GM23338 (cell line): ENCODE measurements around the gene STRIT1. TPM values are rescaled to one million over a fixed set of nuclear protein-coding genes. Genes with fewer than 3 reads are reported as not detected.

Source experiments
- ATAC-seq: fragments of 200-7000 bp; cut with Tn5 transposase; 3 replicates; pipeline ENCODE4 v1.9.1; 2020
- DNase-seq: peaks from one replicate; pipeline ENCODE4 v3.0.0-alpha.2; 2015; ENCODE audit warnings: low spot score
- H2AFZ ChIP-seq: fragments of 200-600 bp; sonication (generic); 2 replicates; pipeline ENCODE4 v1.8.0; 2016; ENCODE audit warnings: antibody characterized with exemption, mild to moderate bottlenecking, moderate library complexity
- H3F3A ChIP-seq: fragments of 200-600 bp; sonication (generic); replicated peaks from 2 replicates; pipeline ENCODE4 v1.8.0; 2017; ENCODE audit warnings: antibody characterized with exemption, mixed run types, low read depth
- H3K27ac ChIP-seq: fragments of 200-600 bp; sonication (generic); 2 replicates; pipeline ENCODE4 v1.6.1; 2016; ENCODE audit warnings: low read depth
- H3K27me3 ChIP-seq: fragments of 200-600 bp; sonication (generic); 2 replicates; pipeline ENCODE4 v1.8.0; 2016; ENCODE audit warnings: mild to moderate bottlenecking, mixed run types, moderate library complexity; ENCODE audit not compliant: insufficient read depth
- H3K36me3 ChIP-seq: fragments of 200-600 bp; sonication (generic); 2 replicates; pipeline ENCODE4 v1.8.0; 2016; ENCODE audit warnings: mild to moderate bottlenecking; ENCODE audit not compliant: insufficient read depth
- H3K4me1 ChIP-seq: fragments of 200-600 bp; sonication (generic); 2 replicates; pipeline ENCODE4 v1.8.0; 2016; ENCODE audit warnings: mild to moderate bottlenecking, moderate library complexity; ENCODE audit not compliant: insufficient read depth
- H3K4me2 ChIP-seq: fragments of 200-600 bp; sonication (generic); 2 replicates; pipeline ENCODE4 v1.7.1; 2017; ENCODE audit warnings: mixed run types
- H3K4me3 ChIP-seq: fragments of 200-600 bp; sonication (generic); 2 replicates; pipeline ENCODE4 v1.6.1; 2016; ENCODE audit warnings: mixed run types
- H3K79me2 ChIP-seq: fragments of 200-600 bp; sonication (generic); replicated peaks from 2 replicates; pipeline ENCODE4 v1.8.0; 2017; ENCODE audit warnings: mild to moderate bottlenecking; ENCODE audit not compliant: insufficient read depth
- H3K9me2 ChIP-seq: fragments of 200-600 bp; sonication (generic); 2 replicates; pipeline ENCODE4 v1.8.0; 2017; ENCODE audit not compliant: insufficient read depth
- H4K20me1 ChIP-seq: fragments of 200-600 bp; sonication (generic); replicated peaks from 2 replicates; pipeline ENCODE4 v1.8.0; 2017; ENCODE audit warnings: mild to moderate bottlenecking; ENCODE audit not compliant: insufficient read depth
- H3K27ac Mint-ChIP-seq: 2 replicates; pipeline ENCODE4 v1.8.0; 2020; ENCODE audit warnings: inconsistent platforms, mild to moderate bottlenecking, moderate library complexity, mixed read lengths
- H3K27me3 Mint-ChIP-seq: 3 replicates; pipeline ENCODE4 v1.8.0; 2022; ENCODE audit warnings: low read depth, mild to moderate bottlenecking, moderate library complexity, mixed read lengths, inconsistent platforms; ENCODE audit not compliant: insufficient read depth, poor library complexity
- H3K36me3 Mint-ChIP-seq: 3 replicates; pipeline ENCODE4 v1.8.0; 2021; ENCODE audit warnings: low read depth, mild to moderate bottlenecking, inconsistent platforms, moderate library complexity, mixed read lengths
- H3K4me1 Mint-ChIP-seq: 3 replicates; pipeline ENCODE4 v1.8.0; 2020; ENCODE audit warnings: mild to moderate bottlenecking, inconsistent platforms, mixed read lengths
- H3K4me3 Mint-ChIP-seq: 3 replicates; pipeline ENCODE4 v1.8.0; 2021; ENCODE audit warnings: moderate library complexity, mild to moderate bottlenecking, inconsistent platforms, mixed read lengths
- H3K9me3 Mint-ChIP-seq: 3 replicates; pipeline ENCODE4 v1.8.0; 2020; ENCODE audit warnings: moderate library complexity, mild to moderate bottlenecking, inconsistent platforms, mixed read lengths
- CREB1 ChIP-seq: fragments of 250-450 bp; sonication (Bioruptor Pico); IDR thresholded peaks from 2 replicates; pipeline ENCODE4 v1.5.0; 2020; ENCODE audit warnings: low read depth, mild to moderate bottlenecking, moderate library complexity
- EZH2 ChIP-seq: fragments of 200-600 bp; sonication (generic); IDR thresholded peaks from one replicate; pipeline ENCODE4 v1.8.0; 2017; ENCODE audit warnings: antibody characterized with exemption, mild to moderate bottlenecking, low read depth; ENCODE audit not compliant: unreplicated experiment
- EZH2phosphoT487 ChIP-seq: fragments of 200-600 bp; sonication (generic); IDR thresholded peaks from one replicate; pipeline ENCODE4 v1.8.1; 2018; ENCODE audit warnings: antibody characterized with exemption; ENCODE audit not compliant: unreplicated experiment
- JUNB ChIP-seq: IDR thresholded peaks from one replicate; pipeline ENCODE4 v1.6.1; 2016; ENCODE audit warnings: antibody characterized with exemption; ENCODE audit not compliant: unreplicated experiment
- NANOG ChIP-seq: IDR thresholded peaks from 2 replicates; pipeline ENCODE4 v1.6.1; 2016; ENCODE audit warnings: antibody characterized with exemption, borderline replicate concordance
- POLR2AphosphoS5 ChIP-seq: IDR thresholded peaks from 2 replicates; pipeline ENCODE4 v1.6.1; 2016; ENCODE audit warnings: antibody characterized with exemption, low read depth
- STAT1 ChIP-seq: IDR thresholded peaks from one replicate; pipeline ENCODE4 v1.6.1; 2016; ENCODE audit warnings: antibody characterized with exemption; ENCODE audit not compliant: unreplicated experiment
- ZNF114 ChIP-seq: fragments of 250-450 bp; sonication (Bioruptor Pico); IDR thresholded peaks from 2 replicates; pipeline ENCODE4 v1.5.0; 2020; ENCODE audit warnings: mild to moderate bottlenecking, moderate library complexity
- ZNF331 ChIP-seq: fragments of 250-450 bp; sonication (Bioruptor Pico); IDR thresholded peaks from 2 replicates; pipeline ENCODE4 v1.5.0; 2020; ENCODE audit warnings: low read depth, mild to moderate bottlenecking, moderate library complexity
- polyA plus RNA-seq: library from polyadenylated mRNA; unstranded; fragments of >200 nt; fragmentation: Nextera tagmentation; extraction: Ambion mirVana; gene quantifications from 2 replicates; pipeline ENCODE4 v1.2.1, GENCODE V29; 2016
- total RNA-seq: library from RNA; depleted of rRNA; stranded (reverse); fragments of >200 nt; shearing (Covaris generic); gene quantifications from 2 replicates; pipeline ENCODE4 v1.2.3, GENCODE V29; 2014
- TF ChIP-seq, protein P1 (sequence below): fragments of 250-450 bp; sonication (Bioruptor Pico); IDR thresholded peaks from 2 replicates; pipeline ENCODE4 v1.5.0; 2020; ENCODE audit warnings: mild to moderate bottlenecking, moderate library complexity
- TF ChIP-seq, protein P2 (sequence below), 2 experiments: fragments of 200-600 bp in 1 of 2; sonication (generic) in 1 of 2; conservative IDR thresholded peaks; 2 replicates each; pipeline versions ENCODE4 v1.5.1 to v1.6.1; 2016 to 2017; ENCODE audit warnings: antibody characterized with exemption in 2 of 2, low read depth in 2 of 2, mild to moderate bottlenecking in 2 of 2, moderate library complexity in 1 of 2
- TF ChIP-seq, protein P3 (sequence below): IDR thresholded peaks from 2 replicates; pipeline ENCODE4 v1.6.1; 2016; ENCODE audit warnings: antibody characterized with exemption
- TF ChIP-seq, protein P4 (sequence below): IDR thresholded peaks from one replicate; pipeline ENCODE4 v1.6.1; 2018; ENCODE audit warnings: antibody characterized with exemption; ENCODE audit not compliant: unreplicated experiment

STRIT1 gene
- total and polyA plus RNA-seq, 2 experiments from 2014 or later, result 1.5 to 1.6 TPM

DNA sequence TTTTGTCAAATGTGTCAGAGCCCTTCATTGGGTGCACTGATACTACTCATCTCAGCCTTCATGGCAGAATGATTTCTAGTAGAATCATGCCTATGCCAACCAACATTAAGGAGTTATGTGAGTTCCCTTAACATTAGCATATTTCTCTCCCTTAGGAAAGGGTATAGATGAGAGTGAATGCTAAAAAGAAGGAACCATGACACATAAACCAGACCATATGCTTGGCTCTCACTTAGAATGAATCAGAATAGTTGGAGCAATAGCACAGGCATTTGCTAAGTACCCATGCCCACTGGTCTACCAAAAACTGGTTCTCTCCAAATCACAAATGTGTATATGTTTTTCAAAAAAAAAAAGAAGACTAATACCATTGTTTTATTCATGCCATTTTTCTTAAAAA is 51.1 kb downstream of the STRIT1 start:
- Histone ChIP-seq H3K4me2 (no peak overlapping the region), H3K9me2 (peaks cover 30% of the 10 kb centered on the region), H3F3A (no peaks in the 10 kb centered on the region), H2AFZ (no peak overlapping the region), H3K4me3 (no peak overlapping the region), H3K27me3 (no peaks in the 10 kb centered on the region), H3K36me3 (no peaks in the 10 kb centered on the region), H3K27ac (no peak overlapping the region), H3K4me1 (no peaks in the 10 kb centered on the region), H3K79me2 (no peaks in the 10 kb centered on the region), H4K20me1 (no peaks in the 10 kb centered on the region)
- Mint-ChIP-seq H3K27me3 (peaks cover 7% of the 10 kb centered on the region), H3K4me1 (no peaks in the 10 kb centered on the region), H3K9me3 (peaks cover 24% of the 10 kb centered on the region), H3K4me3 (no peak overlapping the region), H3K36me3 (peaks cover 29% of the 10 kb centered on the region), H3K27ac (no peak overlapping the region)
- TF ChIP-seq POLR2AphosphoS5 (no peak), CREB1 (CRISPR knock-in tag) (no peak), STAT1 (no peak), ZNF331 (CRISPR knock-in tag) (no peak), ZNF114 (CRISPR knock-in tag) (no peak), EZH2phosphoT487 (no peak), NANOG (no peak), EZH2 (no peak), JUNB (no peak)
- TF ChIP-seq, protein P1, sequence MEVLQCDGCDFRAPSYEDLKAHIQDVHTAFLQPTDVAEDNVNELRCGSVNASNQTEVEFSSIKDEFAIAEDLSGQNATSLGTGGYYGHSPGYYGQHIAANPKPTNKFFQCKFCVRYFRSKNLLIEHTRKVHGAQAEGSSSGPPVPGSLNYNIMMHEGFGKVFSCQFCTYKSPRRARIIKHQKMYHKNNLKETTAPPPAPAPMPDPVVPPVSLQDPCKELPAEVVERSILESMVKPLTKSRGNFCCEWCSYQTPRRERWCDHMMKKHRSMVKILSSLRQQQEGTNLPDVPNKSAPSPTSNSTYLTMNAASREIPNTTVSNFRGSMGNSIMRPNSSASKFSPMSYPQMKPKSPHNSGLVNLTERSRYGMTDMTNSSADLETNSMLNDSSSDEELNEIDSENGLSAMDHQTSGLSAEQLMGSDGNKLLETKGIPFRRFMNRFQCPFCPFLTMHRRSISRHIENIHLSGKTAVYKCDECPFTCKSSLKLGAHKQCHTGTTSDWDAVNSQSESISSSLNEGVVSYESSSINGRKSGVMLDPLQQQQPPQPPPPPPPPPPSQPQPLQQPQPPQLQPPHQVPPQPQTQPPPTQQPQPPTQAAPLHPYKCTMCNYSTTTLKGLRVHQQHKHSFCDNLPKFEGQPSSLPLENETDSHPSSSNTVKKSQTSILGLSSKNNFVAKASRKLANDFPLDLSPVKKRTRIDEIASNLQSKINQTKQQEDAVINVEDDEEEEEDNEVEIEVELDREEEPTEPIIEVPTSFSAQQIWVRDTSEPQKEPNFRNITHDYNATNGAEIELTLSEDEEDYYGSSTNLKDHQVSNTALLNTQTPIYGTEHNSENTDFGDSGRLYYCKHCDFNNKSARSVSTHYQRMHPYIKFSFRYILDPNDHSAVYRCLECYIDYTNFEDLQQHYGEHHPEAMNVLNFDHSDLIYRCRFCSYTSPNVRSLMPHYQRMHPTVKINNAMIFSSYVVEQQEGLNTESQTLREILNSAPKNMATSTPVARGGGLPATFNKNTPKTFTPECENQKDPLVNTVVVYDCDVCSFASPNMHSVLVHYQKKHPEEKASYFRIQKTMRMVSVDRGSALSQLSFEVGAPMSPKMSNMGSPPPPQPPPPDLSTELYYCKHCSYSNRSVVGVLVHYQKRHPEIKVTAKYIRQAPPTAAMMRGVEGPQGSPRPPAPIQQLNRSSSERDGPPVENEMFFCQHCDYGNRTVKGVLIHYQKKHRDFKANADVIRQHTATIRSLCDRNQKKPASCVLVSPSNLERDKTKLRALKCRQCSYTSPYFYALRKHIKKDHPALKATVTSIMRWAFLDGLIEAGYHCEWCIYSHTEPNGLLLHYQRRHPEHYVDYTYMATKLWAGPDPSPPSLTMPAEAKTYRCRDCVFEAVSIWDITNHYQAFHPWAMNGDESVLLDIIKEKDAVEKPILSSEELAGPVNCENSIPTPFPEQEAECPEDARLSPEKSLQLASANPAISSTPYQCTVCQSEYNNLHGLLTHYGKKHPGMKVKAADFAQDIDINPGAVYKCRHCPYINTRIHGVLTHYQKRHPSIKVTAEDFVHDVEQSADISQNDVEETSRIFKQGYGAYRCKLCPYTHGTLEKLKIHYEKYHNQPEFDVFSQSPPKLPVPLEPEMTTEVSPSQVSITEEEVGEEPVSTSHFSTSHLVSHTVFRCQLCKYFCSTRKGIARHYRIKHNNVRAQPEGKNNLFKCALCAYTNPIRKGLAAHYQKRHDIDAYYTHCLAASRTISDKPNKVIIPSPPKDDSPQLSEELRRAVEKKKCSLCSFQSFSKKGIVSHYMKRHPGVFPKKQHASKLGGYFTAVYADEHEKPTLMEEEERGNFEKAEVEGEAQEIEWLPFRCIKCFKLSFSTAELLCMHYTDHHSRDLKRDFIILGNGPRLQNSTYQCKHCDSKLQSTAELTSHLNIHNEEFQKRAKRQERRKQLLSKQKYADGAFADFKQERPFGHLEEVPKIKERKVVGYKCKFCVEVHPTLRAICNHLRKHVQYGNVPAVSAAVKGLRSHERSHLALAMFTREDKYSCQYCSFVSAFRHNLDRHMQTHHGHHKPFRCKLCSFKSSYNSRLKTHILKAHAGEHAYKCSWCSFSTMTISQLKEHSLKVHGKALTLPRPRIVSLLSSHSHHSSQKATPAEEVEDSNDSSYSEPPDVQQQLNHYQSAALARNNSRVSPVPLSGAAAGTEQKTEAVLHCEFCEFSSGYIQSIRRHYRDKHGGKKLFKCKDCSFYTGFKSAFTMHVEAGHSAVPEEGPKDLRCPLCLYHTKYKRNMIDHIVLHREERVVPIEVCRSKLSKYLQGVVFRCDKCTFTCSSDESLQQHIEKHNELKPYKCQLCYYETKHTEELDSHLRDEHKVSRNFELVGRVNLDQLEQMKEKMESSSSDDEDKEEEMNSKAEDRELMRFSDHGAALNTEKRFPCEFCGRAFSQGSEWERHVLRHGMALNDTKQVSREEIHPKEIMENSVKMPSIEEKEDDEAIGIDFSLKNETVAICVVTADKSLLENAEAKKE (CRISPR knock-in tag), result no peak
- TF ChIP-seq, protein P2, sequence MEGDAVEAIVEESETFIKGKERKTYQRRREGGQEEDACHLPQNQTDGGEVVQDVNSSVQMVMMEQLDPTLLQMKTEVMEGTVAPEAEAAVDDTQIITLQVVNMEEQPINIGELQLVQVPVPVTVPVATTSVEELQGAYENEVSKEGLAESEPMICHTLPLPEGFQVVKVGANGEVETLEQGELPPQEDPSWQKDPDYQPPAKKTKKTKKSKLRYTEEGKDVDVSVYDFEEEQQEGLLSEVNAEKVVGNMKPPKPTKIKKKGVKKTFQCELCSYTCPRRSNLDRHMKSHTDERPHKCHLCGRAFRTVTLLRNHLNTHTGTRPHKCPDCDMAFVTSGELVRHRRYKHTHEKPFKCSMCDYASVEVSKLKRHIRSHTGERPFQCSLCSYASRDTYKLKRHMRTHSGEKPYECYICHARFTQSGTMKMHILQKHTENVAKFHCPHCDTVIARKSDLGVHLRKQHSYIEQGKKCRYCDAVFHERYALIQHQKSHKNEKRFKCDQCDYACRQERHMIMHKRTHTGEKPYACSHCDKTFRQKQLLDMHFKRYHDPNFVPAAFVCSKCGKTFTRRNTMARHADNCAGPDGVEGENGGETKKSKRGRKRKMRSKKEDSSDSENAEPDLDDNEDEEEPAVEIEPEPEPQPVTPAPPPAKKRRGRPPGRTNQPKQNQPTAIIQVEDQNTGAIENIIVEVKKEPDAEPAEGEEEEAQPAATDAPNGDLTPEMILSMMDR (conservative IDR thresholded peaks at IDR 0.05; ENCODE audit: low read depth in 2 of 2), result no peak
- TF ChIP-seq, protein P3, sequence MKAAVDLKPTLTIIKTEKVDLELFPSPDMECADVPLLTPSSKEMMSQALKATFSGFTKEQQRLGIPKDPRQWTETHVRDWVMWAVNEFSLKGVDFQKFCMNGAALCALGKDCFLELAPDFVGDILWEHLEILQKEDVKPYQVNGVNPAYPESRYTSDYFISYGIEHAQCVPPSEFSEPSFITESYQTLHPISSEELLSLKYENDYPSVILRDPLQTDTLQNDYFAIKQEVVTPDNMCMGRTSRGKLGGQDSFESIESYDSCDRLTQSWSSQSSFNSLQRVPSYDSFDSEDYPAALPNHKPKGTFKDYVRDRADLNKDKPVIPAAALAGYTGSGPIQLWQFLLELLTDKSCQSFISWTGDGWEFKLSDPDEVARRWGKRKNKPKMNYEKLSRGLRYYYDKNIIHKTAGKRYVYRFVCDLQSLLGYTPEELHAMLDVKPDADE, result no peak
- TF ChIP-seq, protein P4, sequence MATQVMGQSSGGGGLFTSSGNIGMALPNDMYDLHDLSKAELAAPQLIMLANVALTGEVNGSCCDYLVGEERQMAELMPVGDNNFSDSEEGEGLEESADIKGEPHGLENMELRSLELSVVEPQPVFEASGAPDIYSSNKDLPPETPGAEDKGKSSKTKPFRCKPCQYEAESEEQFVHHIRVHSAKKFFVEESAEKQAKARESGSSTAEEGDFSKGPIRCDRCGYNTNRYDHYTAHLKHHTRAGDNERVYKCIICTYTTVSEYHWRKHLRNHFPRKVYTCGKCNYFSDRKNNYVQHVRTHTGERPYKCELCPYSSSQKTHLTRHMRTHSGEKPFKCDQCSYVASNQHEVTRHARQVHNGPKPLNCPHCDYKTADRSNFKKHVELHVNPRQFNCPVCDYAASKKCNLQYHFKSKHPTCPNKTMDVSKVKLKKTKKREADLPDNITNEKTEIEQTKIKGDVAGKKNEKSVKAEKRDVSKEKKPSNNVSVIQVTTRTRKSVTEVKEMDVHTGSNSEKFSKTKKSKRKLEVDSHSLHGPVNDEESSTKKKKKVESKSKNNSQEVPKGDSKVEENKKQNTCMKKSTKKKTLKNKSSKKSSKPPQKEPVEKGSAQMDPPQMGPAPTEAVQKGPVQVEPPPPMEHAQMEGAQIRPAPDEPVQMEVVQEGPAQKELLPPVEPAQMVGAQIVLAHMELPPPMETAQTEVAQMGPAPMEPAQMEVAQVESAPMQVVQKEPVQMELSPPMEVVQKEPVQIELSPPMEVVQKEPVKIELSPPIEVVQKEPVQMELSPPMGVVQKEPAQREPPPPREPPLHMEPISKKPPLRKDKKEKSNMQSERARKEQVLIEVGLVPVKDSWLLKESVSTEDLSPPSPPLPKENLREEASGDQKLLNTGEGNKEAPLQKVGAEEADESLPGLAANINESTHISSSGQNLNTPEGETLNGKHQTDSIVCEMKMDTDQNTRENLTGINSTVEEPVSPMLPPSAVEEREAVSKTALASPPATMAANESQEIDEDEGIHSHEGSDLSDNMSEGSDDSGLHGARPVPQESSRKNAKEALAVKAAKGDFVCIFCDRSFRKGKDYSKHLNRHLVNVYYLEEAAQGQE, result no peak
- DNase-seq (no peak), ATAC-seq (no peak)
